ENCODE results near the gene MAML2. TPM values are rescaled to one million over a fixed set of nuclear protein-coding genes. Genes with fewer than 3 reads are reported as not detected.
"Not testable (repeated sequence)": the region's sequence is repeated elsewhere in the genome, so short reads cannot be mapped to it uniquely, and the experiment has no call there.

MAML2 gene
- total RNA-seq, 2 experiments from 2014 or later = 23.4 to 27.2 TPM

GRCh38 chr11:96268527-96268926 is 74.5 kb downstream of the MAML2 start:
- H3K9me3 Mint-ChIP-seq = peaks cover 28% of the 10 kb centered on the region
- peaks cover 59% of the 10 kb centered on the region for H3K36me3 Mint-ChIP-seq (ENCODE audit: low read depth)
- POLR2A ChIA-PET, H3K4me3 Mint-ChIP-seq, H3K27me3 Mint-ChIP-seq, DNase-seq: not testable (repeated sequence)
- peaks cover 74% of the 10 kb centered on the region for H3K4me1 Mint-ChIP-seq
- CTCF ChIA-PET = interaction anchor here (0.7 kb wide), 1 partner anchor 357 kb away, joined by 3 read pairs; no protein-coding TSS in a partner anchor
- H3K27ac Mint-ChIP-seq = peak overlapping the region; percentile 4

DNA sequence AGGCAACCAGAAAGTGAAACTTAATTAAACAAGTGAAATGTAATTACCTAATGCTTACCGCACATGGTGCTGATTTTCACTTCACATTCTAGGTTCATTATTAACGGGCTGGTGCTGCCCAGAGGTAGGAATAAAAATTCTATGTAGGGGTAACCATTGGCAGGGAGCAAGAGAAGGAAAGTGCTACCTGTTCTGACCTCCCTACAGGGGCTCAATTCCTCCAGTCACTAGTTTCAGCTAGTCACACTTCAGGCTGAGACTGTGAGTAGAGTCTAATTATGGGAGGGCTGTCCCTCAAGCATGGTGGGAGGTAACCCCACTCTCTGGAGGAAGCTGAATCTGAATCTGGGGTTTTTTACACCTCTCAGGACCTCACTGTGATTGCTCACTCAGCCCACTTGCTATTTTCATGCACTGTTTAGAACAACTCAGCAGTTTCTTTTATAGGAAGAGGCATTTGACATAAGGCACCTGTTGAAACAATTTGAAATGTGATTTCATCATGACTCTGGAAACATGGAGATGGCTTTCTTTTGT is 75.4 kb downstream of the MAML2 start:
- H3K9me3 Mint-ChIP-seq = peaks cover 26% of the 10 kb centered on the region
- H3K27ac Mint-ChIP-seq = peak overlapping the region; percentile 90
- POLR2A ChIA-PET = no interaction called here
- peak overlapping the region; percentile 53 for H3K4me3 Mint-ChIP-seq
- peaks cover 77% of the 10 kb centered on the region for H3K4me1 Mint-ChIP-seq
- DNase-seq = peak; percentile 11
- CTCF ChIA-PET = interaction anchor here (0.7 to 1.1 kb wide), 5 partner anchors 12 to 356 kb away, joined by 3 to 5 read pairs (median 3); no protein-coding TSS in a partner anchor
- no peaks in the 10 kb centered on the region for H3K27me3 Mint-ChIP-seq
- H3K36me3 Mint-ChIP-seq (ENCODE audit: low read depth) = peaks cover 59% of the 10 kb centered on the region

DNA sequence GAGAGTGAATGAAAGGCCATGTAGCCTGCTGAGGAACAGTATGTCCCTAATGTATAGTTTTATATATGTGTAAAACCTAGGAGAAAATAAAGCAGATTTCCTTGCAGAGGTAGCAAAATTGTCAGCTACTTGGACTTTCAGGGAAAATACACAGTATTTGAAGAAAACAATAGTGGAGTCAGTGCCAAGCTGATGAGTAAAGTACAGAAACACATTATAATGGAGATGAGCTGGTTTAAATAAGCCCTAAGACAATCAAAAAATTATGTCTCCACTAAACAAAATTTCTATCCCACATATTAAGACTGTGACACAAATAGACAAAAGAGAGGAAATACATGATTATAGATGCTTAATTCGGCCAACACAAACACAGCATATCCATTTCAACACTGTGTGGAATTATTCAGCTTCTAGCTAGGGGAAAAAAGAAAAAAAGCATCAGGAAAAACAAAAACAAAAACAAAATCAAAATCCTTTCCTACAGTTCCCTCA is 75.9 kb downstream of the MAML2 start:
- H3K36me3 Mint-ChIP-seq (ENCODE audit: low read depth) = peaks cover 55% of the 10 kb centered on the region
- H3K4me3 Mint-ChIP-seq = peak overlapping the region; percentile 53
- H3K4me1 Mint-ChIP-seq = peaks cover 74% of the 10 kb centered on the region
- ChIA-PET POLR2A (no interaction called here), CTCF (interaction anchor here (0.9 to 1.1 kb wide), 5 partner anchors 12 to 74 kb away, joined by 3 to 5 read pairs (median 3); no protein-coding TSS in a partner anchor)
- H3K9me3 Mint-ChIP-seq = peaks cover 23% of the 10 kb centered on the region
- H3K27me3 Mint-ChIP-seq = no peaks in the 10 kb centered on the region
- no peak for DNase-seq
- peak overlapping the region; percentile 90 for H3K27ac Mint-ChIP-seq

GRCh38 chr11:96265972-96266371 is 77.0 kb downstream of the MAML2 start:
- peaks cover 74% of the 10 kb centered on the region for H3K4me1 Mint-ChIP-seq
- peaks cover 50% of the 10 kb centered on the region for H3K36me3 Mint-ChIP-seq (ENCODE audit: low read depth)
- H3K9me3 Mint-ChIP-seq = peaks cover 17% of the 10 kb centered on the region
- no peak for DNase-seq
- H3K27ac Mint-ChIP-seq = peak overlapping the region; percentile 39
- CTCF ChIA-PET = interaction anchor here (1.0 to 3.2 kb wide), 5 partner anchors 11 to 128 kb away, joined by 3 to 12 read pairs (median 4); partner anchors contain the start of genes CCDC82, JRKL and MAML2
- H3K4me3 Mint-ChIP-seq = no peak overlapping the region
- no peaks in the 10 kb centered on the region for H3K27me3 Mint-ChIP-seq
- POLR2A ChIA-PET = no interaction called here

- POLR2A ChIA-PET = no interaction called here
- peaks cover 16% of the 10 kb centered on the region for H3K9me3 Mint-ChIP-seq
- no peak for DNase-seq
- H3K27me3 Mint-ChIP-seq = no peaks in the 10 kb centered on the region
- H3K36me3 Mint-ChIP-seq (ENCODE audit: low read depth) = peaks cover 50% of the 10 kb centered on the region
- peaks cover 81% of the 10 kb centered on the region for H3K4me1 Mint-ChIP-seq
- H3K27ac Mint-ChIP-seq = peak overlapping the region; percentile 3
- no peak overlapping the region for H3K4me3 Mint-ChIP-seq
- CTCF ChIA-PET = interaction anchor here (1.0 to 3.2 kb wide), 4 partner anchors 10 to 78 kb away, joined by 3 to 12 read pairs (median 6); partner anchors contain the start of gene MAML2
Measured at GRCh38 chr11:96265220-96265737, 77.7 kb downstream of the MAML2 start.

- ChIA-PET CTCF (interaction anchor here (1.0 to 3.2 kb wide), 4 partner anchors 9 to 79 kb away, joined by 3 to 12 read pairs (median 6); partner anchors contain the start of gene MAML2), POLR2A (no interaction called here)
- Mint-ChIP-seq H3K36me3 (ENCODE audit: low read depth) (peaks cover 51% of the 10 kb centered on the region), H3K27ac (no peak overlapping the region), H3K9me3 (peaks cover 12% of the 10 kb centered on the region), H3K4me1 (peaks cover 86% of the 10 kb centered on the region), H3K4me3 (no peak overlapping the region), H3K27me3 (no peaks in the 10 kb centered on the region)
- no peak for DNase-seq
Measured at GRCh38 chr11:96264364-96264763, 78.6 kb downstream of the MAML2 start.

- no peak for DNase-seq
- POLR2A ChIA-PET = no interaction called here
- H3K9me3 Mint-ChIP-seq = peaks cover 3% of the 10 kb centered on the region
- no peak overlapping the region for H3K4me3 Mint-ChIP-seq
- CTCF ChIA-PET = interaction anchor here (0.5 to 3.2 kb wide), 3 partner anchors 8 to 77 kb away, joined by 3 to 12 read pairs (median 3); no protein-coding TSS in a partner anchor
- no peak overlapping the region for H3K27ac Mint-ChIP-seq
- H3K4me1 Mint-ChIP-seq = peaks cover 87% of the 10 kb centered on the region
- peaks cover 50% of the 10 kb centered on the region for H3K36me3 Mint-ChIP-seq (ENCODE audit: low read depth)
- H3K27me3 Mint-ChIP-seq = no peaks in the 10 kb centered on the region
Measured at GRCh38 chr11:96263238-96263763, 79.7 kb downstream of the MAML2 start.

DNA sequence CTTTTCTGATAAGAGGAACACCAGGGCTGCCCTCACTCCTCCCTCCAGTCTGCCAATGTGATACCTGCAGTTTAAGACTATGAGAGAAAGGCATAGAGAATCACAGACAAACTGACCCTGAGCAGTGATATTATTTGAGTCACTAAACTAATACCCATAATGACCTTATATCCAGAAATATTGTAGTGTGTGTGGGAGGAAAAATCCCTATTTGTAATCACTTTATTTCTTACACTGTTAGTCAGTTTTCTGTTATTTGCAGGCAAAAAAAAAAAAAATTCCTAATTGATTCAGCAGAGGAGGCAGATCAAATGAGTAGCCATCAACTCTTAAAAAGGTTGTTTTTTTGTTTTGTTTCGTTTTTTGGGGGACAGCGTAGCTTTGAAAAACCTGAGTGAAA is 82.5 kb downstream of the MAML2 start:
- peaks cover 2% of the 10 kb centered on the region for H3K9me3 Mint-ChIP-seq
- POLR2A ChIA-PET = no interaction called here

GRCh38 chr11:96260067-96260511 is 82.9 kb downstream of the MAML2 start:
- Mint-ChIP-seq H3K9me3 (peaks cover 2% of the 10 kb centered on the region), H3K27me3 (no peaks in the 10 kb centered on the region), H3K36me3 (ENCODE audit: low read depth) (peaks cover 58% of the 10 kb centered on the region), H3K4me3 (no peak overlapping the region), H3K27ac (peak overlapping the region; percentile 96), H3K4me1 (peaks cover 86% of the 10 kb centered on the region)
- POLR2A ChIA-PET = no interaction called here
- CTCF ChIA-PET = no interaction called here
- DNase-seq = no peak

More for the DNA sequence above, 82.5 kb downstream of the MAML2 start:
- no peak overlapping the region for H3K4me3 Mint-ChIP-seq
- peak overlapping the region; percentile 96 for H3K27ac Mint-ChIP-seq
- peaks cover 86% of the 10 kb centered on the region for H3K4me1 Mint-ChIP-seq
- H3K36me3 Mint-ChIP-seq (ENCODE audit: low read depth) = peaks cover 58% of the 10 kb centered on the region
- no peaks in the 10 kb centered on the region for H3K27me3 Mint-ChIP-seq
- DNase-seq = no peak
- CTCF ChIA-PET = no interaction called here

DNA sequence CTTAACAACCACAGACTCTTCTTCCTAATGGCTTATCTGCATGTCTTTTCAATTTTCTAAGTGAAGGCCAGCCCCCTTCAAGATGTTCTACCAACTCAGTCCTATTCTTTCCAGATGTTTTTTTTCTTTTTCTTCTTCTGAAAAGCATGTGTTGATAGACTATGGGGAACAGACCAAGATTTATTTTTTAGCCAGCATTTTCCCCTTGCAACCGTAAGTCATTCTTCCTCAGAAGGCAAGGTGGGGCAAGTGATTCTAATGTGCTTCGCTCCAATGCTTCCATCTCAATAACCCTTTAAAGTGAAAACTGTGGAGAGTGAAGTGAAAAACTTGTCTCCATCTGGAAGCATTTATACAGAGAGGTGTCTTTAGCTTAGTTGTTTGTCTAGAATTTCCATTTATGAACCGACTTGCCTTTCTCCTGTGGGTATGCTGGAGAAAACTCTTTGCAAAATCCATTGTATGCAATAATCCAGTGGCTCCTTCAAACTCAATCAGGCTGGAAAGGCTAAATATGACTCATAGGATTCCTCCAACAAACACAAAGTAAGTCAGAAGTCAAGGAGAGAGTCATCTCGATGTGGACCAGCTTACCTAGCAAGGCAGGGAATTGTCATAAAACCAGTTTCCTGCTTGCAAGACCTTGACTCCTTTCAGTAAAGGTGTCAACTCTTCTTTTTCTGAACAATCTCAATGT is 83.7 kb downstream of the MAML2 start:
- H3K27me3 Mint-ChIP-seq = no peaks in the 10 kb centered on the region
- H3K27ac Mint-ChIP-seq = peak overlapping the region; percentile 96
- H3K4me1 Mint-ChIP-seq = peaks cover 85% of the 10 kb centered on the region
- ChIA-PET CTCF (no interaction called here), POLR2A (no interaction called here)
- peaks cover 58% of the 10 kb centered on the region for H3K36me3 Mint-ChIP-seq (ENCODE audit: low read depth)
- peaks cover 2% of the 10 kb centered on the region for H3K9me3 Mint-ChIP-seq
- peak overlapping the region; percentile 1 for H3K4me3 Mint-ChIP-seq
- DNase-seq = no peak

GRCh38 chr11:96257972-96258934 is 84.7 kb downstream of the MAML2 start:
- H3K4me3 Mint-ChIP-seq = peak overlapping the region; percentile 72
- H3K27me3 Mint-ChIP-seq = no peaks in the 10 kb centered on the region
- H3K9me3 Mint-ChIP-seq = peaks cover 3% of the 10 kb centered on the region
- H3K4me1 Mint-ChIP-seq = peaks cover 85% of the 10 kb centered on the region
- peak overlapping the region; percentile 96 for H3K27ac Mint-ChIP-seq
- peaks cover 54% of the 10 kb centered on the region for H3K36me3 Mint-ChIP-seq (ENCODE audit: low read depth)
- CTCF ChIA-PET = interaction anchor here (1.0 kb wide), 1 partner anchor 85 kb away, joined by 5 read pairs; the partner anchor contains the start of gene MAML2
- POLR2A ChIA-PET = no interaction called here
- peak; percentile 73 for DNase-seq

- DNase-seq = no peak
- Mint-ChIP-seq H3K4me3 (peak overlapping the region; percentile 72), H3K36me3 (ENCODE audit: low read depth) (peaks cover 57% of the 10 kb centered on the region), H3K4me1 (peaks cover 90% of the 10 kb centered on the region), H3K9me3 (peaks cover 5% of the 10 kb centered on the region), H3K27me3 (no peaks in the 10 kb centered on the region), H3K27ac (peak overlapping the region; percentile 96)
- POLR2A ChIA-PET = no interaction called here
- CTCF ChIA-PET = interaction anchor here (0.5 to 1.7 kb wide), 3 partner anchors 17 to 46 kb away, joined by 3 to 4 read pairs (median 3); no protein-coding TSS in a partner anchor
Measured at GRCh38 chr11:96257036-96257435, 86.0 kb downstream of the MAML2 start.

Data from activated CD4-positive, alpha-beta T cell treated with anti-CD3 and anti-CD28 coated beads, Interleukin-2, amount 10 ng/mL, durations not matched to agents 7 days and 5 days (primary cell).